Uterus (tissue), 4 donors: ENCODE results near the gene CACNB4. TPM values are rescaled to one million over a fixed set of nuclear protein-coding genes. Genes with fewer than 3 reads are reported as not detected.

ENCODE experiments used
- DNase-seq, 2 donors: peaks; one replicate each; pipeline ENCODE4 v3.0.0-alpha.2; 2019 to 2020
- H3K27ac ChIP-seq, 2 donors: fragments of 200-600 bp; sonication (generic); 1 replicate in 1 of 2; 2 replicates in 1 of 2; pipeline ENCODE4 v1.5.1; 2016 to 2018
- H3K27me3 ChIP-seq, 2 donors: fragments of 200-600 bp; sonication (generic); one replicate each; pipeline ENCODE4 v1.5.1; 2018 to 2019; ENCODE audit warnings: control low read depth in 1 of 2
- H3K36me3 ChIP-seq, 2 donors: fragments of 200-600 bp; sonication (generic); one replicate each; pipeline ENCODE4 v1.5.1; 2019; ENCODE audit warnings: control low read depth in 1 of 2
- H3K4me1 ChIP-seq, 2 donors: fragments of 200-600 bp; sonication (generic); one replicate each; pipeline ENCODE4 v1.5.1; 2018 to 2019; ENCODE audit warnings: control low read depth in 1 of 2
- H3K4me3 ChIP-seq, 2 donors: fragments of 200-600 bp; sonication (generic); 1 replicate in 1 of 2; 2 replicates in 1 of 2; pipeline ENCODE4 v1.5.1; 2018 to 2019; ENCODE audit warnings: mild to moderate bottlenecking in 1 of 2
- H3K9me3 ChIP-seq, 2 donors: fragments of 200-600 bp; sonication (generic); one replicate each; pipeline ENCODE4 v1.5.1; 2019; ENCODE audit warnings: control low read depth in 1 of 2
- POLR2A ChIP-seq, 2 donors: fragments of 450-650 bp; IDR thresholded peaks; one replicate each; pipeline ENCODE4 v1.6.1; 2016; ENCODE audit warnings: antibody characterized with exemption in 2 of 2, mild to moderate bottlenecking in 1 of 2, moderate library complexity in 1 of 2
- intact Hi-C: fragments of 100-400 bp; cut with DNase I; formaldehyde crosslinking; loops from one replicate; pipeline ENCODE4 v1.15.1; 2023; ENCODE audit warnings: low total_unique reads
- total RNA-seq, 4 donors: library from RNA; depleted of rRNA in 3 of 4; stranded (reverse); fragments of >200 nt in 3 of 4; gene quantifications; one replicate each; pipeline versions ENCODE4 v1.1.0 to v1.2.4, GENCODE V29; 2014 to 2023
- TF ChIP-seq, protein P1 (sequence below), 4 experiments: fragments of 200-600 bp in 2 of 4; fragments of 450-650 bp in 2 of 4; sonication (generic) in 2 of 4; IDR thresholded peaks; one replicate each; pipeline ENCODE4 v1.5.1; 2016 to 2019; ENCODE audit warnings: antibody characterized with exemption in 4 of 4, mild to moderate bottlenecking in 2 of 4, moderate library complexity in 1 of 4
- donor health status: DM: yes; HTN: yes; CAD: no.

CACNB4 gene
- total RNA-seq, 4 donors from 2014 or later: 0.26 to 14.0 (median 1.6) TPM

DNA sequence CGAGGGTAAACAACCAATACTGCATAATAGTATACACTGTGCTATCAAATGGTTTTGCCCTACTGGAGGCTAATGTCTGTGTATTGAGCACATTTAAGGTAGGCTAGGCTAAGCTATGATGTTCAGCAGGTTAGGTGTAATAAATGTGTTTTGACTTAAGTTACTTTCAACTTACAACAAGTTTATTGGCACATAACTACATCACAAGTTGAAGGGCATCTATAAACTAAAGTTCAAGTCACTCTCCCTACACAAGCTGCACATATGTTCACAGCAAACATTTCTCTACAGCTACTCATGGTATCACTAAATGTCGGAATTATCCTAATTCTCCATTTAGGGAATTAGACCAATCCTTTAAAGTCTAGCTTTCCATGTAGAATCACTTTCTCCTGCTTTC is 282.0 kb downstream of the CACNB4 start:
- Histone ChIP-seq H3K36me3 (no peaks in the 10 kb centered on the region), H3K4me1 (no peaks in the 10 kb centered on the region), H3K9me3 (peaks cover 0 to 3% of the 10 kb centered on the region in 2 donors), H3K27ac (no peak overlapping the region), H3K4me3 (no peak overlapping the region), H3K27me3 (no peaks in the 10 kb centered on the region)
- intact Hi-C loops: no loop called here
- no peak for TF ChIP-seq POLR2A (IDR thresholded peaks at IDR 0.05)
- TF ChIP-seq, protein P1, sequence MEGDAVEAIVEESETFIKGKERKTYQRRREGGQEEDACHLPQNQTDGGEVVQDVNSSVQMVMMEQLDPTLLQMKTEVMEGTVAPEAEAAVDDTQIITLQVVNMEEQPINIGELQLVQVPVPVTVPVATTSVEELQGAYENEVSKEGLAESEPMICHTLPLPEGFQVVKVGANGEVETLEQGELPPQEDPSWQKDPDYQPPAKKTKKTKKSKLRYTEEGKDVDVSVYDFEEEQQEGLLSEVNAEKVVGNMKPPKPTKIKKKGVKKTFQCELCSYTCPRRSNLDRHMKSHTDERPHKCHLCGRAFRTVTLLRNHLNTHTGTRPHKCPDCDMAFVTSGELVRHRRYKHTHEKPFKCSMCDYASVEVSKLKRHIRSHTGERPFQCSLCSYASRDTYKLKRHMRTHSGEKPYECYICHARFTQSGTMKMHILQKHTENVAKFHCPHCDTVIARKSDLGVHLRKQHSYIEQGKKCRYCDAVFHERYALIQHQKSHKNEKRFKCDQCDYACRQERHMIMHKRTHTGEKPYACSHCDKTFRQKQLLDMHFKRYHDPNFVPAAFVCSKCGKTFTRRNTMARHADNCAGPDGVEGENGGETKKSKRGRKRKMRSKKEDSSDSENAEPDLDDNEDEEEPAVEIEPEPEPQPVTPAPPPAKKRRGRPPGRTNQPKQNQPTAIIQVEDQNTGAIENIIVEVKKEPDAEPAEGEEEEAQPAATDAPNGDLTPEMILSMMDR (IDR thresholded peaks at IDR 0.05): no peak
- no peak for DNase-seq

DNA sequence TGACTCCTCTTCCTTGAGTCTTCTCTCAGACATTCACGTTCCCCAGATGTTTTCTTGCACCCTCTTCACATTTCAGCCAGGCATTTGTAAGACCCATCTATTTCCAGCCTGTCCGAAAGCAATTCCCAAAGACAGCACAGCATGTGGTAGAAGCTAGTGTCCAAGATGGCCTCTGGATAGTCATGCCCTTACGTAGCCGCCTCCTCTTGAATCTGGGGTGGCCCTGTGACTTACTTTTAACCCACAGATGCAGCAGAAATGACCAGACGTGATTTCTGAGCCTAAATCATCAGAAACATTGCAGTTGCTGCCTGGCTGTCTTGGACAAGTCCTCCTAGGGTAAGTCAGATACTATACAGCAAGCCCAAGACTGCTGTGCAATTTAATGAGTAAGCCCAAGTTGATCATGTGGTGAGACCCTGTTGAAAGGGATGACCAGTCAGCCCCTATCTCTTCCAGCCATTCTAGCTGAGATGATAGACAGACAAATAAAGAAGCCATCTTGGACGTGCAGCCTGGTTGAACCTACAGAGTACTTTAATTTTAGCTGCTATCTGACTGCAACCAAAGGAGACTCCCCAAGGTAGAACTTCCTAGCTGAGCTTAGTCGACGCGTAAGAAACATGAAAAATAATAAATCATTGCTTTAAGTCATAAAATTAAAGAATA is 282.9 kb downstream of the CACNB4 start:
- Histone ChIP-seq H3K27me3 (no peaks in the 10 kb centered on the region), H3K4me1 (no peaks in the 10 kb centered on the region), H3K9me3 (peaks cover 0 to 7% of the 10 kb centered on the region in 2 donors), H3K4me3 (no peak overlapping the region), H3K27ac (no peak overlapping the region), H3K36me3 (no peaks in the 10 kb centered on the region)
- intact Hi-C loops: no loop called here
- TF ChIP-seq, protein P1 (IDR thresholded peaks at IDR 0.05): no peak
- TF ChIP-seq POLR2A (IDR thresholded peaks at IDR 0.05): no peak
- DNase-seq: no peak

DNA sequence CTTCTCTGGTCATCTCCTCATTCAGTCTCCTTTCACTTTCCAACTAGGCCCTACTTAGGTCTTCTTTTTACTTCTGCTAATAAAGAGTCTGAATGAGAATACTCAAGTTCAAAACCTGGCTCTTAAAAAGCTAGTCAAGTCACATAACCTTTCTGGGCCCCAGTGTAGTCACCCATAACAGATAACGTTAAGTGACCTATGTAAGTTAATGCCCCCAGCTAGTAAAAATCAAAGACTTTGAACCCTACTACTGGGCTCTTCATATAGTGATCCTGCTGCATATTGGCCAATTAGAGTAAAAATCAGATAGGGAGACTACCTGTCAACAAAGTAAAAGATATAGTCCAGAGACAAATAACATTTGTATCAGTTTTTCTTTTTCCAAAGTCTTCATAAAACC is 288.4 kb downstream of the CACNB4 start:
- H3K4me3 ChIP-seq: no peak overlapping the region
- TF ChIP-seq, protein P1 (IDR thresholded peaks at IDR 0.05): no peak
- no peak for TF ChIP-seq POLR2A (IDR thresholded peaks at IDR 0.05)
- DNase-seq: no peak
- intact Hi-C loops: no loop called here
- no peaks in the 10 kb centered on the region for H3K27me3 ChIP-seq
- no peaks in the 10 kb centered on the region for H3K36me3 ChIP-seq
- peaks cover 0 to 7% of the 10 kb centered on the region in 2 donors for H3K9me3 ChIP-seq
- no peak overlapping the region for H3K27ac ChIP-seq
- H3K4me1 ChIP-seq: no peaks in the 10 kb centered on the region

DNA sequence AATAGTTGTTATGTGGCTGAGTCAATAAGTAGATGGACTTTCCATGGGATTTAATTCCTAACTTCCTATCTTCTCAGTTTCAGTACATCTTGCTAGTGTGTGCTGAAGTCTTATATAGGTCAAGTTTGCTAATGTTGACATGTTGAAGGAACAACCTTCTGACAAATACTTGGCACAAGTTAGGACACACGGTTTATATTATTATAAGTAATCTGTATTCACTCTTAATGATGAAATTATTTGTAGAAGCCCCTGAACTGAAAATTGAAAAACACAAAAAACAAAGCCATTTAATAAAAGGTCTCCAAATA is 289.8 kb downstream of the CACNB4 start:
- H3K27me3 ChIP-seq: no peaks in the 10 kb centered on the region
- DNase-seq: no peak
- H3K27ac ChIP-seq: no peak overlapping the region
- no peak for TF ChIP-seq POLR2A (IDR thresholded peaks at IDR 0.05)
- TF ChIP-seq, protein P1 (IDR thresholded peaks at IDR 0.05): no peak
- H3K4me1 ChIP-seq: no peaks in the 10 kb centered on the region
- intact Hi-C loops: no loop called here
- no peaks in the 10 kb centered on the region for H3K36me3 ChIP-seq
- peaks cover 0 to 7% of the 10 kb centered on the region in 2 donors for H3K9me3 ChIP-seq
- no peak overlapping the region for H3K4me3 ChIP-seq

DNA sequence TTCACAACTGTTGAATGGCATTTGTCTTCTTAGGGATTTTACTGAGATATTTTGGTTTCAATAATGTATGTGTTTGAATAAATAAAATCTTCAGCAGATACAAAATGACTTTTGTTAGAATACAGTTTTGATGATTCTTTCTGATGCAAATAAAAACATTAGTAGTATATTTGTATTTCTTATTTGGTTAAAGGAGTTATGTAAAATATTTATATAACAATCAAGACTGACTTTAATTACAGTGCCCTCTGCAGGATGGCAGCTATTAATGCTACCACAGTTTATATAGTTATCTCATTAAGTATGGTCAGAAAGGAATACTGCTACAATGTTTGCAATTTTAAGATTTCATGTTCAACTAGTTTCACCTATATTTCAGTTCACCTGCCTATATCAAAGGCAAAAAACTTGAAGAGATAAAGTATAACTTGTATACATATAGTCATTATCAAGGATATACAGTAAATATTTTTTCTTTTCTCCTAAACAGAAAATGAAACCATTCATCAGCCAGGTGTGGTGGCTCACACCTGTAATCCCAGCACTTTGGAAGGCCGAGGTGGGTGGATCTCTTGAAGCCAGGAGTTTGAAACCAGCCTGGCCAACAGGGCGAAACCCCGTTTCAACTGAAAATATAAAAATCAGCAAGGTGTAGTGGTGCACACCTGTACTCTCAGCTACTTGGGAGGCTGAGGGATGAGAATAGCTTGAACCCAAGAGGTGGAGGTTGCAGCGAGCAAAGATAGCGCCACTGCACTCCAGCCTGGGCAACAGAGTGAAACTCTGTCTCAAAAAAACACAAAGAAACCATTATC is 290.4 kb downstream of the CACNB4 start:
- Histone ChIP-seq H3K4me3 (no peak overlapping the region), H3K4me1 (no peaks in the 10 kb centered on the region), H3K9me3 (peaks cover 0 to 7% of the 10 kb centered on the region in 2 donors), H3K36me3 (no peaks in the 10 kb centered on the region), H3K27ac (no peak overlapping the region), H3K27me3 (no peaks in the 10 kb centered on the region)
- DNase-seq: no peak
- TF ChIP-seq, protein P1 (IDR thresholded peaks at IDR 0.05): peak; percentile 18 to 30 (median 18)
- TF ChIP-seq POLR2A (IDR thresholded peaks at IDR 0.05): no peak
- intact Hi-C loops: no loop called here
